Measurements from ENCODE around the gene SEL1L2. TPM values are rescaled to one million over a fixed set of nuclear protein-coding genes. Genes with fewer than 3 reads are reported as not detected.

Gene SEL1L2
- total RNA-seq, 1 experiment from 2014 or later = not detected

DNA sequence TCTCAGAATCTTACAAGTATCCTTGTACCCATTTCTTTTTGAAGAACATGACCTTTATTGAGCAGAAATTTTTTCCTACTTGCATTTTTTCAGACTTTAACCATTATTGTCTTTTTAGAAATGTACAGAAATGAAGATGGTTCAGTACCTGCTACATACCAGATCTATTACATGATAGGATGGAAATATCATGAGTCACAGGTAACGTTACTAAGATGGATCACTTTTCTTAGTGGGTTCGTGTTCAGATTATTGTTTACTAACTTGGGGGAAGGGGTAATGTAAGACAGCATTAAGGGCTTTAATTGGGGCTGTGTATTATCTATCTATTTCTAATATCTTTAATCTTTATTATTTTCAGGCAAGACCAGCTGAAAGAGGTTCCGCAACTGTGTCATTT lies 173.7 kb downstream of the SEL1L2 start:
- Mint-ChIP-seq H3K4me1 (no peaks in the 10 kb centered on the region), H3K27me3 (ENCODE audit: low read depth) (no peaks in the 10 kb centered on the region), H3K36me3 (peaks cover 35% of the 10 kb centered on the region), H3K4me3 (no peak overlapping the region), H3K9me3 (no peaks in the 10 kb centered on the region), H3K27ac (no peak overlapping the region)
- ChIA-PET POLR2A (no interaction called here), CTCF (no interaction called here)
- ATAC-seq (no peak), DNase-seq (ENCODE audit: low spot score) (no peak)
- TF ChIP-seq, protein P1, sequence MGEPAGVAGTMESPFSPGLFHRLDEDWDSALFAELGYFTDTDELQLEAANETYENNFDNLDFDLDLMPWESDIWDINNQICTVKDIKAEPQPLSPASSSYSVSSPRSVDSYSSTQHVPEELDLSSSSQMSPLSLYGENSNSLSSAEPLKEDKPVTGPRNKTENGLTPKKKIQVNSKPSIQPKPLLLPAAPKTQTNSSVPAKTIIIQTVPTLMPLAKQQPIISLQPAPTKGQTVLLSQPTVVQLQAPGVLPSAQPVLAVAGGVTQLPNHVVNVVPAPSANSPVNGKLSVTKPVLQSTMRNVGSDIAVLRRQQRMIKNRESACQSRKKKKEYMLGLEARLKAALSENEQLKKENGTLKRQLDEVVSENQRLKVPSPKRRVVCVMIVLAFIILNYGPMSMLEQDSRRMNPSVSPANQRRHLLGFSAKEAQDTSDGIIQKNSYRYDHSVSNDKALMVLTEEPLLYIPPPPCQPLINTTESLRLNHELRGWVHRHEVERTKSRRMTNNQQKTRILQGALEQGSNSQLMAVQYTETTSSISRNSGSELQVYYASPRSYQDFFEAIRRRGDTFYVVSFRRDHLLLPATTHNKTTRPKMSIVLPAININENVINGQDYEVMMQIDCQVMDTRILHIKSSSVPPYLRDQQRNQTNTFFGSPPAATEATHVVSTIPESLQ (CRISPR knock-in tag; IDR thresholded peaks at IDR 0.05) = no peak
- no peak for TF ChIP-seq ZNF317 (CRISPR knock-in tag; IDR thresholded peaks at IDR 0.05; ENCODE audit: borderline replicate concordance, low read depth)
- no peak for TF ChIP-seq ZNF671 (CRISPR knock-in tag; IDR thresholded peaks at IDR 0.05)
- TF ChIP-seq, protein P2, sequence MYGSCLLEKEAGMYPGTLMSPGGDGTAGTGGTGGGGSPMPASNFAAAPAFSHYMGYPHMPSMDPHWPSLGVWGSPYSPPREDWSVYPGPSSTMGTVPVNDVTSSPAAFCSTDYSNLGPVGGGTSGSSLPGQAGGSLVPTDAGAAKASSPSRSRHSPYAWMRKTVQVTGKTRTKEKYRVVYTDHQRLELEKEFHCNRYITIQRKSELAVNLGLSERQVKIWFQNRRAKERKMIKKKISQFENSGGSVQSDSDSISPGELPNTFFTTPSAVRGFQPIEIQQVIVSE (CRISPR knock-in tag; IDR thresholded peaks at IDR 0.05; ENCODE audit: borderline replicate concordance) = no peak
- TF ChIP-seq, protein P3, sequence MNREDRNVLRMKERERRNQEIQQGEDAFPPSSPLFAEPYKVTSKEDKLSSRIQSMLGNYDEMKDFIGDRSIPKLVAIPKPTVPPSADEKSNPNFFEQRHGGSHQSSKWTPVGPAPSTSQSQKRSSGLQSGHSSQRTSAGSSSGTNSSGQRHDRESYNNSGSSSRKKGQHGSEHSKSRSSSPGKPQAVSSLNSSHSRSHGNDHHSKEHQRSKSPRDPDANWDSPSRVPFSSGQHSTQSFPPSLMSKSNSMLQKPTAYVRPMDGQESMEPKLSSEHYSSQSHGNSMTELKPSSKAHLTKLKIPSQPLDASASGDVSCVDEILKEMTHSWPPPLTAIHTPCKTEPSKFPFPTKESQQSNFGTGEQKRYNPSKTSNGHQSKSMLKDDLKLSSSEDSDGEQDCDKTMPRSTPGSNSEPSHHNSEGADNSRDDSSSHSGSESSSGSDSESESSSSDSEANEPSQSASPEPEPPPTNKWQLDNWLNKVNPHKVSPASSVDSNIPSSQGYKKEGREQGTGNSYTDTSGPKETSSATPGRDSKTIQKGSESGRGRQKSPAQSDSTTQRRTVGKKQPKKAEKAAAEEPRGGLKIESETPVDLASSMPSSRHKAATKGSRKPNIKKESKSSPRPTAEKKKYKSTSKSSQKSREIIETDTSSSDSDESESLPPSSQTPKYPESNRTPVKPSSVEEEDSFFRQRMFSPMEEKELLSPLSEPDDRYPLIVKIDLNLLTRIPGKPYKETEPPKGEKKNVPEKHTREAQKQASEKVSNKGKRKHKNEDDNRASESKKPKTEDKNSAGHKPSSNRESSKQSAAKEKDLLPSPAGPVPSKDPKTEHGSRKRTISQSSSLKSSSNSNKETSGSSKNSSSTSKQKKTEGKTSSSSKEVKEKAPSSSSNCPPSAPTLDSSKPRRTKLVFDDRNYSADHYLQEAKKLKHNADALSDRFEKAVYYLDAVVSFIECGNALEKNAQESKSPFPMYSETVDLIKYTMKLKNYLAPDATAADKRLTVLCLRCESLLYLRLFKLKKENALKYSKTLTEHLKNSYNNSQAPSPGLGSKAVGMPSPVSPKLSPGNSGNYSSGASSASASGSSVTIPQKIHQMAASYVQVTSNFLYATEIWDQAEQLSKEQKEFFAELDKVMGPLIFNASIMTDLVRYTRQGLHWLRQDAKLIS (CRISPR knock-in tag; IDR thresholded peaks at IDR 0.05; ENCODE audit: borderline replicate concordance) = no peak
- TF ChIP-seq ZNF396 (CRISPR knock-in tag; IDR thresholded peaks at IDR 0.05; ENCODE audit: borderline replicate concordance) = no peak
- TF ChIP-seq, protein P4, sequence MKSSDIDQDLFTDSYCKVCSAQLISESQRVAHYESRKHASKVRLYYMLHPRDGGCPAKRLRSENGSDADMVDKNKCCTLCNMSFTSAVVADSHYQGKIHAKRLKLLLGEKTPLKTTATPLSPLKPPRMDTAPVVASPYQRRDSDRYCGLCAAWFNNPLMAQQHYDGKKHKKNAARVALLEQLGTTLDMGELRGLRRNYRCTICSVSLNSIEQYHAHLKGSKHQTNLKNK (CRISPR knock-in tag; IDR thresholded peaks at IDR 0.05) = no peak
- TF ChIP-seq, protein P5, sequence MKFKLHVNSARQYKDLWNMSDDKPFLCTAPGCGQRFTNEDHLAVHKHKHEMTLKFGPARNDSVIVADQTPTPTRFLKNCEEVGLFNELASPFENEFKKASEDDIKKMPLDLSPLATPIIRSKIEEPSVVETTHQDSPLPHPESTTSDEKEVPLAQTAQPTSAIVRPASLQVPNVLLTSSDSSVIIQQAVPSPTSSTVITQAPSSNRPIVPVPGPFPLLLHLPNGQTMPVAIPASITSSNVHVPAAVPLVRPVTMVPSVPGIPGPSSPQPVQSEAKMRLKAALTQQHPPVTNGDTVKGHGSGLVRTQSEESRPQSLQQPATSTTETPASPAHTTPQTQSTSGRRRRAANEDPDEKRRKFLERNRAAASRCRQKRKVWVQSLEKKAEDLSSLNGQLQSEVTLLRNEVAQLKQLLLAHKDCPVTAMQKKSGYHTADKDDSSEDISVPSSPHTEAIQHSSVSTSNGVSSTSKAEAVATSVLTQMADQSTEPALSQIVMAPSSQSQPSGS (CRISPR knock-in tag; IDR thresholded peaks at IDR 0.05; ENCODE audit: borderline replicate concordance, low read depth) = no peak
- TF ChIP-seq ZNF219 (CRISPR knock-in tag; IDR thresholded peaks at IDR 0.05; ENCODE audit: borderline replicate concordance) = no peak
- no peak for TF ChIP-seq SMAD3 (CRISPR knock-in tag; IDR thresholded peaks at IDR 0.05; ENCODE audit: borderline replicate concordance)
- no peak for TF ChIP-seq ZNF138 (CRISPR knock-in tag; conservative IDR thresholded peaks at IDR 0.05)
- TF ChIP-seq, protein P6, sequence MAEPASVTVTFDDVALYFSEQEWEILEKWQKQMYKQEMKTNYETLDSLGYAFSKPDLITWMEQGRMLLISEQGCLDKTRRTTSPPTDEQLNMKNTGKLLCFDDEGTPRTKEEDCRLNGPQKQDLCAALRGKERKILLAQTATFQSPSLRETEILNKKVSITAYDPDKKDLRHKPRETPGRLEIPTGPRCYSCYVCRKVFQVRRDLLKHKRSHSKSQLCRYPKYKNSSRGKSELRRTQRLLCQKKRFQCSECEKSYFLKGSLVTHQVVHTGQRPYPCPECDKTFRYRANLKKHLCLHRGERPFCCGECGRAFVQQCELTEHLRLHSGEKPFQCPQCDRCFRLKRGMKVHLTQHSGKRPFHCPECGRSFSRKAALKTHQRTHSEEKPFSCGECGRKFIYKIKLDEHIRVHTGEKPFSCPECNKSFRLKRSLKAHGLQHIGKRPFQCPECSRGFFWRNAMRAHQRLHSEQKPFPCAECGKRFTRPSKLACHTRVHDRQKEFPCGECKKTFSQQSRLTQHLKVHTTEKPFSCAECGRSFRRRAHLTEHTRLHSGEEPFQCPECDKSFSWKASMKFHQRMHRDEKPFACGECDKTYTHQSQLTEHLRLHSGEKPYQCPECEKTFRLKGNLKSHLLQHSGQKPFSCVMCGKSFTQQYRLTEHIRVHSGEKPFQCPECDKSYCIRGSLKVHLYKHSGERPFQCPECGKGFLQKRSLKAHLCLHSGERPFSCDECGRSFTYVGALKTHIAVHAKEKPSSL (CRISPR knock-in tag; conservative IDR thresholded peaks at IDR 0.05) = no peak
- TF ChIP-seq, protein P7, sequence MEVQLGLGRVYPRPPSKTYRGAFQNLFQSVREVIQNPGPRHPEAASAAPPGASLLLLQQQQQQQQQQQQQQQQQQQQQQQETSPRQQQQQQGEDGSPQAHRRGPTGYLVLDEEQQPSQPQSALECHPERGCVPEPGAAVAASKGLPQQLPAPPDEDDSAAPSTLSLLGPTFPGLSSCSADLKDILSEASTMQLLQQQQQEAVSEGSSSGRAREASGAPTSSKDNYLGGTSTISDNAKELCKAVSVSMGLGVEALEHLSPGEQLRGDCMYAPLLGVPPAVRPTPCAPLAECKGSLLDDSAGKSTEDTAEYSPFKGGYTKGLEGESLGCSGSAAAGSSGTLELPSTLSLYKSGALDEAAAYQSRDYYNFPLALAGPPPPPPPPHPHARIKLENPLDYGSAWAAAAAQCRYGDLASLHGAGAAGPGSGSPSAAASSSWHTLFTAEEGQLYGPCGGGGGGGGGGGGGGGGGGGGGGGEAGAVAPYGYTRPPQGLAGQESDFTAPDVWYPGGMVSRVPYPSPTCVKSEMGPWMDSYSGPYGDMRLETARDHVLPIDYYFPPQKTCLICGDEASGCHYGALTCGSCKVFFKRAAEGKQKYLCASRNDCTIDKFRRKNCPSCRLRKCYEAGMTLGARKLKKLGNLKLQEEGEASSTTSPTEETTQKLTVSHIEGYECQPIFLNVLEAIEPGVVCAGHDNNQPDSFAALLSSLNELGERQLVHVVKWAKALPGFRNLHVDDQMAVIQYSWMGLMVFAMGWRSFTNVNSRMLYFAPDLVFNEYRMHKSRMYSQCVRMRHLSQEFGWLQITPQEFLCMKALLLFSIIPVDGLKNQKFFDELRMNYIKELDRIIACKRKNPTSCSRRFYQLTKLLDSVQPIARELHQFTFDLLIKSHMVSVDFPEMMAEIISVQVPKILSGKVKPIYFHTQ (CRISPR knock-in tag; IDR thresholded peaks at IDR 0.05) = no peak
- TF ChIP-seq NR3C1 (CRISPR knock-in tag; conservative IDR thresholded peaks at IDR 0.05; ENCODE audit: low read depth) = no peak
- no peak for TF ChIP-seq SOX15 (CRISPR knock-in tag; IDR thresholded peaks at IDR 0.05)
- TF ChIP-seq ZNF232 (CRISPR knock-in tag; IDR thresholded peaks at IDR 0.05) = no peak

Measured in WTC11 (cell line).